HG03342 (cell line): ENCODE measurements around the gene SLC25A42.

Experiments used
- ATAC-seq: cut with Tn5 transposase; IDR thresholded peaks from one replicate; pipeline ENCODE4 v1.9.1; 2021; ENCODE audit warnings: mild to moderate bottlenecking, moderate library complexity; ENCODE audit not compliant: unreplicated experiment

The SLC25A42 gene

DNA sequence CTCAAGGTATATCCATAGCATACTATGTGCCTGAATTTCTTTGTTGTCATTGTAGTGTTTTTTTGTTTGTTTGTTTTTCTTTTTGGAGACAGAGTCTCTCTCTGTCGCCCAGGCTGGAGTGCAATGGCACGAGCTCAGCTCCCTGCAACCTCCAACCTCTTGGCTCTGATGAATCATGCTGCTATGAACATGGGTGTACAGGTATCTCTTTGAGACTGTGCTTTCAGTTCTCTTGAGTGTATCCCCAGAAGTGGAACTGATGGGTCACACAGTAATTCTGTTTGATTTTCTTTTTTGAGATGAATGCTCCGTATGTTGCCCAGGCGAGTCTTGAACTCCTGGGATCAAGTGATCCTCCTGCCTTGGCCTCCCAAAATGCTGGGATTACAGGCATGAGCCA is 13.7 kb upstream of the SLC25A42 start:
- no peak for ATAC-seq

DNA sequence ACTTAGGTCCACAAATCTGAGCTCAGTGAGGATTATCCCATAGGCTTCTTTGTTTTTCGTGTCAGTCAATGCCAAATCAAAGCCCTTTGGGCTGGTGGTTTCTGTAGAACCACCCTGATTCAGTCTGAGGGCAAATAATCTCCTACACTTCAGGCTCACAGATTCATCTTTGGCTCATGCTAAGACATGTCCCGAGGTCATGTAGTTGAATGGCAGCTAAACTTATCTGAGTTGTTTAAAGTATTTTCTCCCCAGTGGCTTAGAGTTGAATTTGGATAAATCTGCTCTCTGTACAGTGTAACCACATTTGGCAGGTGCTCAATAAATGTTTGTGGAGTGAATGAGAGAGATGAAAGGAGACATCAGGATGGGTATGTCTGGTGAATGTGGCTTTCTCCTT is 13.1 kb upstream of the SLC25A42 start:
- ATAC-seq = no peak

DNA sequence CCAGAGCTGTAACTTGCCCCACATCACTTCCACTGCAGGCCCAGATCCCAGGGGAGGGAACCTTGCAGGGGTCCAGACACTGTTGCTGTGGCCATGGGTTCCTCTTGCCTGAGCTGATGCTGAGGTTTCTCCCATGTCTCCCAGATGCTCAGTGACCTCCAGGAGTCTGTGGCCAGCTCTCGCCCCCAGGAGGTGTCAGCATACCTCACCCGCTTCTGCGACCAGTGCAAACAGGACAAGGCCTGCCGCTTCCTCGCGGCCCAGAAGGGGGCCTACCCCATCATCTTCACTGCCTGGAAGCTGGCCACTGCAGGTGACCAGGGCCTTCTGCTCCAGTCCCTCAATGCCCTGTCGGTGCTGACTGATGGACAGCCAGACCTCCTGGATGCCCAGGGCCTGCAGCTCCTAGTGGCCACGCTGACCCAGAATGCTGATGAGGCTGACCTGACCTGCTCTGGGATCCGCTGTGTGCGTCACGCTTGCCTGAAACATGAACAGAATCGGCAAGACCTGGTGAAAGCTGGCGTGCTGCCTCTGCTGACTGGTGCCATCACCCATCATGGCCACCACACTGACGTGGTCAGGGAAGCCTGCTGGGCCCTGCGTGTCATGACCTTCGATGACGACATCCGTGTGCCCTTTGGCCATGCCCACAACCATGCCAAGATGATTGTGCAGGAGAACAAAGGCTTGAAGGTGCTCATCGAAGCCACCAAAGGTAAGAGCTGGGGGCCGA is 12.1 kb upstream of the SLC25A42 start:
- ATAC-seq = no peak

DNA sequence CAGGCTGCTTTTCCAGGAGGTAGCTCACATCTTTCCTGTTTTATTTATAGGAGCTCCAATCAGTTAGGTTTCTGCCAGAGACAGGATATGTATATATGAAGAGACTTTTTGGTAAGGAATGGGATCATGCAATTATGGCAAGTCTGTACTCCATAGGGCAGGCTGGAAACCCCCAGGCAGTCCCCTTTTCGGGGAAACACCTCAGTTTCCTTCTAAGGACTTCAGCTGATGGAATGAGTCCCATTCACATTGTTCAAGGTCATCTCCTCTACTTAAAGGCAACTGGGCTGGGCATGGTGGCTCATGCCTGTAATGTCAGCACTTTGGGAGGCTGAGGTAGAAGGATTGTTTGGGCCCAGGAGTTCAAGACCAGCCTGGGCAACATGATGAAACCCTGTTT is 10.9 kb upstream of the SLC25A42 start:
- no peak for ATAC-seq

DNA sequence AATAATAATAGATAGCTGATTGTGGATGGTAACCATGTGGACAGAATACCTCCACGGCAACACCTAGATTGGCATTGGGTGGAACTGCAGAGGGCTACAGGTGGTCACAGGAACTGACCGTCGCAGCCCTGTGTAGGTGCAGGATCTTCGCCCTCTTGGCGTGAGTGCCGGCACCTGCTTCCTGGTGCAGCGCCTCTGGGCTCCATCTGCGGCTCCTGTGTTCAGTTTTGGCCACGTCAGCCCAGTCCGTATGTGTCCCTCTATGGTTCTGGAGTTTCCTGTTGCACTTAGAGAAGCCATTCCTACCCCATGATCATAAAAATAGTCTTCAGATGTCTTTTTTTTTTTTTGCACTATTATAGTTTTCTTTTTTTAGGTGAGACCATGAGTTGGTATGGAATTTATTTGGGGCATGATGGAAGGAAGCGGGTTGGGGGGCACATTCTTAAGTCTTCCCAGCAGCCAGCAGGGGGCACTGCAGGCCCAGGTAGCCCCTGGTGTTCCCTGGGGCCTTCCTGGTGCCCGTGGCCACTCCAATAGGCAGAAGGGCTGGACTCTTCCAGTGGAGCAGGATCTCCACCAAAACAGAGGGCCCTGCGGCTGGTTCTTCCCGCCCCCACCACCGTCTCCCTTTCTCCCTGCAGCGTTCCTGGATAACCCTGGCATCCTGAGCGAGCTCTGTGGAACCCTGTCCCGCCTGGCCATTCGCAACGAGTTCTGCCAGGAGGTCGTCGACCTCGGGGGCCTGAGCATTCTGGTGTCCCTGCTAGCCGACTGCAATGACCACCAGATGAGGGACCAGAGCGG is 10.1 kb upstream of the SLC25A42 start:
- no peak for ATAC-seq

DNA sequence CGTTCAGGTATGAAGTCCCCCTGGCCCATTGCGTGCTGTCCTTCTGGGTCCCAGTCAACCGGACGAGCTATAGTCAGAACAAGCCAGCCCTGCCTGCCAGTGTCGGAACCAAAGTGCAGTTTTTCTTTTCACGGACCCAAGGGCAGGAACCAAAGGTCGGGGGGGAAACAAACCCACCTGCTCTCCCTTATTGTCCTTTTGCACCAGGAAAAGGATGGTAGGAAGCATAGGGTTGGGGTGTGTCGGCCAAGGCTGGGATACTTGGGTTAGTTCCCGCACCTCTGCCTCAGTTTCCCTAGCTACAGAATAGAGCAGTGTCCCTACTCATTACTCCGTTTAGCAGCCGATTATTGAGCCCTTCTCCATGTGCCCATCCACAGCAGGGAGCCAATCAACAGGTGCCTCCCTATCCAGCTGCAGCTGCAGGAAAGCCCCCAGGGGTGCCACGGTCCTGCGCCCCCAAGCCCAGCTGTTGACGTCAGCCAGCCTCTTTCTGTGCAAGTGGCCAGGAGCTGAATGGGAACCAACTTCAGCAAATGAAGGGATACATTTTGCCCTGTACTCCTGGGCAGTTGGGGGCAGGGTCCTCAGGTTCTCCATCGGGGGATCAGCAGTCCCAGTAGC is 9.4 kb upstream of the SLC25A42 start:
- no peak for ATAC-seq

DNA sequence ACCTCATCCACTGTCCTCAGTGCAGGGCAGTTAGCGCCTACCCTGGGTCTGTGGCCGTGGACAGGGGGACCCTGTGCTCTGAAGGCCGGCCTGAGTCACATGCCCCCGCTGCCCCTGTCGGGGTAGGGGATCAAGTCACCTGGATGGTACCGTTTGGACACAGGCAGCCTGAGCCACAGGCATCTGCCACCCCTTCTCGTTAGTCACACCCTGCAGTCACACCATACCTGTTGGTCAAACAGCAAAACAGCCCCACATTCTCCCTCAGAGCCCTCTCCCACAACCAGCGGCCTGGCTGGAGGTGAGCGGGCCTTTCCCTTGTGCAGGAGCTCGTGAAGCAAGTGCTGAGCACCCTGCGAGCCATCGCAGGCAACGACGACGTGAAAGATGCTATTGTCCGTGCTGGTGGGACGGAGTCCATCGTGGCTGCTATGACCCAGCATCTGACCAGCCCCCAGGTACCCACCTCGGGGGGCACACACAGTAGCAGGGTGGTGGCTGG is 8.8 kb upstream of the SLC25A42 start:
- ATAC-seq = no peak

DNA sequence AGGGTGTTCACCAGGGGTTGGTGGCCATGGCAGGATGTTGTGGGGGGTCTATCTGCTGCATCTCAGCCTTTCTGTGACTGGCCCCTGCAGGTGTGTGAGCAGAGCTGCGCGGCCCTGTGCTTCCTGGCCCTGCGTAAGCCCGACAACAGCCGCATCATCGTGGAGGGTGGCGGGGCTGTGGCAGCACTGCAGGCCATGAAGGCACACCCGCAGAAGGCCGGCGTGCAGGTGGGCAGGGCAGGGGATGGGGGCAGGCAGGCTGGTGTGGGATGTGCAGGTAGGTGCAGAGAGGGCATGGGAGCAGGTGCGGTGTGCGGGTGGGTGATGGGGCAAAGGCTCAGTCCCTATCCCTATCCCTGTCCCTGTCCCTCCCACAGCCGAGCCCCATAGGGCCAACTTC is 8.1 kb upstream of the SLC25A42 start:
- no peak for ATAC-seq

DNA sequence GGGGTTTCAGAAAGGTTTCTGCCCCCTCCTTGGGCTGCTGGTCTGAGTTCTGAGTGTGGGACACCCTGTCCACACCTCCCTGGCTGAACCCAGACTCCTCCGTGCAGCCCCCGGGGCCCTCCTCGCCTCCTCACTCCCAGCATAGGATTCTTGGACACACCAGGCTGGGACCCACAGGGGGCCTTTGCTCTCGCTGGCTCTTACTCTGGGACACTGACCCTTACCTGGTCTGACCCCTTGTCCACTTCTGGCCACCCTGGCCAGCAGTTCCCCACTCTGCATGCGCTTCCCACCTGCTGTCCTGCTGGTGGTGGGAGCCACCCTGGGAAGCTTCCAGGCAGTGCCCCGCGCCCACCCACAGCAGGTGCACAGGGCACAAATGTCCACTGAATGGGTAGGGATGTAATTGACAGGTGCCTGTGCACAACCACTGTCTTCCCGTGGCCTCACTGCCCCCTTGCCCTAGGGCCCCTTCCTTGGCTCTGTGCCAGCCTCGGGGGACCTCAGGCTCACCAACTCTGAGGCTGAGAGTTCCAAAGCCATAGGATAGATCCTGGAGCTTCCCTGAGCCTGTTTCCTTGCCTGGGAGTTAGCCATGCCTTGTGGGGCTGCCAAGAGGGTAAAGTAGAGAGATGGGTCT is 7.0 kb upstream of the SLC25A42 start:
- no peak for ATAC-seq

DNA sequence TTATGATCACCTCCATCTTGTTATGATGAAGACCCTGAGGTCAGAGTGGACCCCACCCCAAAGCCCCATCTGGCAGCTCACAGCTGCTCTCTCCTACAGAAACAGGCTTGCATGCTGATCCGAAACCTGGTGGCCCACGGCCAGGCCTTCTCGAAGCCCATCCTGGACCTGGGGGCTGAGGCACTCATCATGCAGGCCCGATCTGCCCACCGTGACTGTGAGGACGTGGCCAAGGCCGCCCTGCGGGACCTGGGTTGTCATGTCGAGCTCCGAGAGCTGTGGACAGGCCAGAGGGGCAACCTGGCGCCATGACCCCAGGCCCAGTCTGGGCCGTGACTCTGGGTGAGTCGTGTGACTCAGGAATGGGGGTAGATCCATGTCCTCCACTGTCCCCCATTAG is 6.5 kb upstream of the SLC25A42 start:
- ATAC-seq = no peak

DNA sequence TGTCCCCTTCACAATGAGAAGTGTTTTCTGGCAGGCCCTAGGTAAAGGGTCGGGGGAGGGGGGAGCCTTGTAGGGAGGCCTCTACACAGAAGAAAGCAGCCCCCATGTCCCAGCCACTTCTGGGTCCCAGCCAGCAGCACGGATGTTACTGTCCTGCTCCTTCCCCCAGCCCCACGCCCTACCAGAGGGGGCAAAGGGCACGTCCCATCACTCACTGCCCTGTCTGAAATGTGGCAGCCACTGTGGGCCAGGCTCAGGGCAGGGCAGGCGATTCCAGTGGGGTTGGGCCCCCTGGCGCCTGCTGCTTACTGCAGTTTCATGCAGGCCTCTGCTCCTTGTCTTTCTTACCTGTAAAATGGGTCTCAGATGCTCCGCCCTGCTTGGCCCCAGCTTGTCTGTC is 6.1 kb upstream of the SLC25A42 start:
- no peak for ATAC-seq

DNA sequence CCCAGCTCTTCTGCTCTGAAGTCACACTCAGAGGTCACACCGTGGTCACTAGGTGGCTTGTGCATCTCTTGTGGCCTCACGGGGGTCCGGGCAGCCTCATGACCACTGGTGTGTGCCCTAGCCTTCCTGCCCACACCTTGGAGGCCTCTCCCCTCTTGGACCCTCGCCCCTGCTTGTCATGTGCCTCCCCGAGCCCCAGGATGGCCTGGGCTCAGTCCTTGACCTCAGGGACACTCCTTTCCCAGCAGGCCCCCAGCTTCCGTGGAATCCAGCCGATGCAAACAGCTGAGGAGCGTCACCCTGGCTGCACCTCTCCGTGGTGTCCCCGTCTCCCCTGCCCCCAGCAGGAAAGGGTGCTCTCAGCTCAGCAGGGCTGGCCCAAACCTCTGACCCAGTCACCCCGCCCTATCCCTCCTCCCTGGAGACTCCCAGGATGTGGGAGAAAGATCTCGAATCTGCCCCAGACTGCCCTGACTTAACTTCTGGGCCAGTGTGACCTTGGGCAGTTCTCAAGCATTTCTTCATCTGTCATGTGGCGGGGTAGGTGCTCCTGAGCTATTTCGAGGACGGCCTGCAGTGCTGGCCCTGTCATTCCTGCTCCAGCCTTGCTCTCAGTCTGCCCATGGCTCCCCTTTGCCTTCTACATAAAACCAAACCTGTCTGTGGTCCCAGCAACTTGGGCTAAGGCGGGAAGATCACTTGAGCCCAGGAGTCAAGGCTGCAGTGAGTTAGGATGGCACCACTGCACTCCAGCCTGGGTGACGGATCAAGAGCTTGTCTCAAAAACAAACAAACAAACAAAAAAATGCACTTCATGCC is 4.6 kb upstream of the SLC25A42 start:
- ATAC-seq = no peak

DNA sequence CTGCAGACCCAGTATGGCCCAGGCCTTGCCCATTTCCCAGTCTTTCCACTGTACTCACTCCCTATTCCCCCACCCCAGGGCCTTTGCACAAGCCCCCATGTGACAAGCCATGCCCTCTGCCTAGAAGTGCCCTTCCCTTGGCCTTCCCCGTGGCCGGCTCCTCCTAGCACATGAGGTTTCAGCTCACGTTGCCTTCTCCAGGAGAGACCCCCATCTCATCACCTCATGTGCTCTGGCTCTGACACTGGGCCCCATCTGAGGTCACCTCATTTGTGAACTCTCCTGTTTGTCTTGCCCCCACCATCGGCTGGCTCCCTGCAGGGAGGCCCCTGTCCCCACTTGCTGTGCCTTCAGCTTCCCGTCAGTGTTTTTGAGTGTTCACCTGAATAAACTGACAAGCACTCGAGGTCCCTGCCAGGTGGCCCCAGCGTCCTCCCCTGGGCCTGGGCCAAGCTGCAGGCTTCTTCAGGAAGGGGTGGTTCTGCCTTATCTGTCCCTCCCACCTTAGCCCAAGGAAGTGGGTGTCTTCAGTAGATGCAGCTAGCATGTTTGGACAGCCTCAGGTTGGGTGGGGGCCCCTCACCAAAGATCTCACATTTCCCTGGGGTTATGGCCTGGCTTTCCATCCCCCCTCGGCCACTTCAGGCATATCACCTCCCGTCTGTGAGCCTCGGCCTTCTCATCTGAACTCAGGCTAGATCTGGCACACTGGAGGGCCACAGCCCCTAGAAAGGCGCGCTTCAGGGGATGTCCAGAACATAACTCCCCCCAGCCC is 3.8 kb upstream of the SLC25A42 start:
- ATAC-seq = no peak

DNA sequence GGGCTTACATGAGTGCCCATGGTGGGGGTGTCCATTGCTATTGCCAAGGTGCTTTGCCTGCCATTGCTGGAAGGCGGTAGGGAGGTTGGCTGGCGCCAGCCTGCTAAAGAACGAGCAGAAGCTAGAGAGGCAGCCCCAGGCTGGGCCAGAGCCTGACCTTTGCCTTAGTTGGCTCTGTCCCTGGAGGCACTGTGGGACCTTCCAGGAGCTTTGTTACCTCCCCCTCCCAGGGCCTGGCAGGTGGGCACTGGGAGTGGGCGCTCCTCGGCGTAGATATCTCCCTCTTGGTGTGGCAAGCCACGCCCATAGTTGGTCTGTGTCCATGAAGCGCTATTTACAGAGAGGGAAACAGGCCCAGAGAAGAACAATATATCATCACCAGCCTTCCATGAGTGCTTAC is 2.3 kb upstream of the SLC25A42 start:
- no peak for ATAC-seq

DNA sequence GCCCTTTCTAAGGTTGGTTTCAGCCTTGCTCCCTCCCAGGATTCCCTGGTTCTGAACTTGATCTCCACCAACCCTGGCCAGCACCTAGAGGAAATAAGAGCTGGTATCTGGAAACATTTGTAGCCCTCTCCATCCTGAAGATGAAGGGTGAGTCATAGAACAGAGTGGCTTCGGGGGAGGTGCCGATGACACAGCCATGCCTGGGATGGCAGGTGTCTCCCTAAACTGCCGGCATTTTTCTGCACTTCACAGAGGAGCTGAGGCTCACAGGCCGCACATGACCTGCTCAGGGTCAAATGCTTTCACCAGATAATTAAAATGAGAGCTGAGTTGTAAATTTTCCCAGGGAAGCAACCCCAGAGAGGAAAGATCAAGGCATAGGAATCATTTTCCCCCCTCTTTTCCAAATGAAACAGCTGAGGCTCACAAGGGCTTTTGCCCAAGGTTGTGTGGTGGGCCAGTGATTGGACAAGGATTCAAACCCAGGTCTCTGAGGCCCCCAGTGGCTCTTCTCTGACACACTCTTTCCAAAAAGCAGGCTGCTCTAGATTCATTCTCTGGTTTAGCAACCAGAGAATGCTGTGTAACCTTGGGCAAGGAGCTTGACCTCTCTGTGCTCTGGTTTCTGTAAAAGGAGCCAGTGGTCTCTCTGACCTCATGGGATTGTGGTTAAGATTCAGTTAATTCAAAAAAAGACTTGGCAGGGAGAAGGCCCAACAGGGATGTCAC is 1.2 kb upstream of the SLC25A42 start:
- ATAC-seq = no peak

DNA sequence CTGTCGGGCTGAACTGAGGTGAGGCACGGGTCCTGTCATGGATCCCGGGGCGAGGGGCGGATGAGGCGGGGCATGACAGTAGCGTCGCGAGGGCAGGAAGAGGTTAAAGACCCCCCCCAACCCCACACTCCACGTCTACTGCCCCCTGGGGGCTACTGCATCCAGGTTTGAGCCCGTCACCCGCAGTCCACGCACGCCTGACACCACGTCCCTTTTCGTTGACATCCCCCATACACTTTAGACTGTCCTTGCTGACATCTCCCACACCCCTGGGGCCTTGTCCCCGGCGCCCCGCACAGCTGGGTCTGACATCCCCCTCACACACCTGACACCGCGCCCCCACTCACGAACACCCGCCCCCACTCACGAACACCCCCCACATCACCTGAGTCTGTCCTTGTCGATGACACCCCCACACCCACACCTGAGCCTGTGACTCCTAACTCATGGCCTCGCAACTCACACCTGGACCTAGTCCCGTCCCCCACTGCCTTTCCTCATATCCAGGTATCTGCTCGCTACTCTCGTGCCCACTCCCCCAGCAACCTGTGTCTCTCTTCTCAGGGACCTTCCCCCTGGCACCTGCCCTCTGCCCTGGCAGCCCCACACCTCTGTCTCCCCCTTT is 416 bp downstream of the SLC25A42 start:
- ATAC-seq = no peak

DNA sequence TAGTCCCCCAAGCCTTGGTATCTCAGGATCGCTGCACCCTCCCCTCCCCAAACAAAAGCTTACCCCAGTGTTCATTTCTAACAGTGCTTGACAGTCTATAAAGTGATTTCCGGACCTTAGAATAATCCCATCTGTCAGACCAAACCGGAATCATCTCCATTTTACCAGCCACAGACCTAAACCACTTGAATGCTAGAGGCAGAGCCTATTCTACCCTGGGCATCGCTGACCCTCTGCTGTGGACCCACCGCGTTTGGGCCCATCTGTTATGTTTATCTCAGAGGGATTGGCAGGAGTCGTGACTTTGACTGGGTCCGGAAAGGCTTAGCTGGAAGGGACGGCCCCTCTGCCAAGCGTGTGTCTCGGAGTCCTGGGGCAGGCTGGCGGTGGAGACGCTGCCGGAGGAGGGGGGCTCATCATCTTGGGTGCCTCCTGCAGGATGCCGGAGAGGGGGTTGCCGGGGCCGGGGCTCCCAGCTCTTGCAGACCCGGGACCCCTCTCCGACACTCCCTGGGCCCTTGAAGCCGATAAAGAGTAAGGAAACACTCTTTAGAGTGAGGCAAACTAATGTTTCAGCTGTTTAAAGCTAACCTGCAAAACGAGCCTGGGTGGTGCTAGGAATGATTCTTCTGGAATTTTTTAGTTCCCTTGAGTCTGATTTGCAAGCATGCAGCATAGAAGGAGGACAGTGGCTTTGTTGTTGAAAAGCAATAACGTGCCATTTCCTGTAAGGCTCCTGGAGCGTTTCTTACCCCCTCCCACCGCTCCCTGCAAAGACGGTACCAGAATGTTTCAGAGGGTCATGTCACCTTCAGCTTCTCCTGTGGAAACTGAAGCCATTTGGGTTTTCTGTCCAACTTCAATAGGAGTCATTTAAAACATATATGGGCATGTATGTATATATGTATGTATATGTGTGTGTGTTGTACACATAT is 1.3 kb downstream of the SLC25A42 start:
- no peak for ATAC-seq
